ENCODE data around the gene LRG1. TPM values are rescaled to one million over a fixed set of nuclear protein-coding genes. Genes with fewer than 3 reads are reported as not detected.

Gene LRG1
- total and polyA plus RNA-seq, 2 of the 13 experiments (the other 11 are each of a cell fraction or from before 2014, with no cell fraction given) = 12.0 to 39.3 TPM

DNA sequence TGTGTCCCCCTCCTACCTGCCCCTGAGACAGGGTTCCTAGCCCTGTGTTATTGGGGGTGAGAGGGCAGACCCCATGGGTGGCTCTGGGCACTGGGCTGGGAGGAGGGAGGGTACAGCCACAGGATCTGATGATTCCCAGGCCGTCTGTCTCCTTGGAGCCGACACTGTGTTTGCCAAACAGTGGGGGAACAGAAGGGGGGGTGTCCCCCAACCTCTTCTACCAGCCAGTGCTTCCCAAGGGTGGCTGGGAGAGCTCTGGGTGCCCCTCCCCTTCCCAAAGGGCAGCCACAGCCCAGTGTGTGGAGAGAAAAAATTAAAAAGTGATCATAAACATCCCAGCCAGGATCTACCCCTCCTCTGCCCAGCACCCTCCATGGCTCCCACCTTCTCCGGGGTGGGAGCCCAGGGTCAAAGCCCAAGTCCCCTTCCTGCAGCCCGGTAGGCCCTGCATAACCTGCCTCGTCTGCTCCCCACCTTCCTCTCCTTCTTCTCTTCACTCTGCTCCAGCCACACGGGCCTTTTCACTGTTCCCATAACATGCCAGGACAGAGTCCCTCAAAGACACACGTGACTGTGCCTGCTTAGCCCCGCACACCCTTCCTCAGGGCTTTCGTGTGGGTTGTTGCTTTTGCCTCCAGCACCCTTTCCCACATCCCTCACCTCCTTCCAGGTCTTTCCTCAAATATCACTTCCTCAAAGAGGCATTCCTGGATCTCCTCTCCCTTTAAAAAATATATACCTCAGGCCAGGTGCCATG, 20.1 kb downstream of the LRG1 start (continued):
- TF ChIP-seq ZFP36 (IDR thresholded peaks at IDR 0.05; ENCODE audit: borderline replicate concordance, low read depth, low read length, partially characterized antibody) = peak; percentile 36
- no peak for TF ChIP-seq ZNF546 (CRISPR knock-in tag; conservative IDR thresholded peaks at IDR 0.05)
- no peak for TF ChIP-seq ZNF770 (CRISPR knock-in tag; IDR thresholded peaks at IDR 0.05)
- no peak for TF ChIP-seq THRA (CRISPR knock-in tag; IDR thresholded peaks at IDR 0.05; ENCODE audit: borderline replicate concordance)
- 0 out of 2 replicates have a peak, but pooled peaks have one; percentile 51 for TF ChIP-seq NFKB2 (CRISPR knock-in tag; IDR thresholded peaks at IDR 0.05; ENCODE audit: borderline replicate concordance)
- TF ChIP-seq TSC22D2 (CRISPR knock-in tag; IDR thresholded peaks at IDR 0.05; ENCODE audit: borderline replicate concordance) = no peak
- TF ChIP-seq ZBTB2 (CRISPR knock-in tag; IDR thresholded peaks at IDR 0.05; ENCODE audit: low read depth) = no peak
- TF ChIP-seq, protein P1, sequence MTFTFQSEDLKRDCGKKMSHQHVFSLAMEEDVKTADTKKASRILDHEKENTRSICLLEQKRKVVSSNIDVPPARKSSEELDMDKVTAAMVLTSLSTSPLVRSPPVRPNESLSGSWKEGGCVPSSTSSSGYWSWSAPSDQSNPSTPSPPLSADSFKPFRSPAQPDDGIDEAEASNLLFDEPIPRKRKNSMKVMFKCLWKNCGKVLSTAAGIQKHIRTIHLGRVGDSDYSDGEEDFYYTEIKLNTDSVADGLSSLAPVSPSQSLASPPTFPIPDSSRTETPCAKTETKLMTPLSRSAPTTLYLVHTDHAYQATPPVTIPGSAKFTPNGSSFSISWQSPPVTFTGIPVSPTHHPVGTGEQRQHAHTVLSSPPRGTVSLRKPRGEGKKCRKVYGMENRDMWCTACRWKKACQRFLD (CRISPR knock-in tag; IDR thresholded peaks at IDR 0.05; ENCODE audit: borderline replicate concordance) = no peak
- TF ChIP-seq SP140L (CRISPR knock-in tag; IDR thresholded peaks at IDR 0.05; ENCODE audit: borderline replicate concordance) = no peak
- TF ChIP-seq ZNF264 (CRISPR knock-in tag; IDR thresholded peaks at IDR 0.05) = no peak
- TF ChIP-seq CHD4 (IDR thresholded peaks at IDR 0.05; ENCODE audit: borderline replicate concordance, low read length) = no peak
- no peak for TF ChIP-seq TBP (CRISPR knock-in tag; IDR thresholded peaks at IDR 0.05)
- TF ChIP-seq ZNF17 (CRISPR knock-in tag; IDR thresholded peaks at IDR 0.05) = no peak
- no peak for TF ChIP-seq ZNF275 (CRISPR knock-in tag; IDR thresholded peaks at IDR 0.05; ENCODE audit: borderline replicate concordance)
- TF ChIP-seq EED (CRISPR knock-in tag; IDR thresholded peaks at IDR 0.05) = no peak
- no peak for TF ChIP-seq SSRP1 (CRISPR knock-in tag; IDR thresholded peaks at IDR 0.05)
- no peak for TF ChIP-seq ZBTB3 (CRISPR knock-in tag; IDR thresholded peaks at IDR 0.05; ENCODE audit: borderline replicate concordance, low read depth)
- TF ChIP-seq, protein P2, sequence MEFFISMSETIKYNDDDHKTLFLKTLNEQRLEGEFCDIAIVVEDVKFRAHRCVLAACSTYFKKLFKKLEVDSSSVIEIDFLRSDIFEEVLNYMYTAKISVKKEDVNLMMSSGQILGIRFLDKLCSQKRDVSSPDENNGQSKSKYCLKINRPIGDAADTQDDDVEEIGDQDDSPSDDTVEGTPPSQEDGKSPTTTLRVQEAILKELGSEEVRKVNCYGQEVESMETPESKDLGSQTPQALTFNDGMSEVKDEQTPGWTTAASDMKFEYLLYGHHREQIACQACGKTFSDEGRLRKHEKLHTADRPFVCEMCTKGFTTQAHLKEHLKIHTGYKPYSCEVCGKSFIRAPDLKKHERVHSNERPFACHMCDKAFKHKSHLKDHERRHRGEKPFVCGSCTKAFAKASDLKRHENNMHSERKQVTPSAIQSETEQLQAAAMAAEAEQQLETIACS (CRISPR knock-in tag; IDR thresholded peaks at IDR 0.05) = no peak
- TF ChIP-seq, protein P3, sequence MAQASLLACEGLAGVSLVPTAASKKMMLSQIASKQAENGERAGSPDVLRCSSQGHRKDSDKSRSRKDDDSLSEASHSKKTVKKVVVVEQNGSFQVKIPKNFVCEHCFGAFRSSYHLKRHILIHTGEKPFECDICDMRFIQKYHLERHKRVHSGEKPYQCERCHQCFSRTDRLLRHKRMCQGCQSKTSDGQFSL (CRISPR knock-in tag; IDR thresholded peaks at IDR 0.05) = 0 out of 2 replicates have a peak, but pooled peaks have one; percentile 17
- TF ChIP-seq GTF2F1 (IDR thresholded peaks at IDR 0.05; ENCODE audit: low read length) = no peak
